ENCODE results near the gene ATG4A.

DNA sequence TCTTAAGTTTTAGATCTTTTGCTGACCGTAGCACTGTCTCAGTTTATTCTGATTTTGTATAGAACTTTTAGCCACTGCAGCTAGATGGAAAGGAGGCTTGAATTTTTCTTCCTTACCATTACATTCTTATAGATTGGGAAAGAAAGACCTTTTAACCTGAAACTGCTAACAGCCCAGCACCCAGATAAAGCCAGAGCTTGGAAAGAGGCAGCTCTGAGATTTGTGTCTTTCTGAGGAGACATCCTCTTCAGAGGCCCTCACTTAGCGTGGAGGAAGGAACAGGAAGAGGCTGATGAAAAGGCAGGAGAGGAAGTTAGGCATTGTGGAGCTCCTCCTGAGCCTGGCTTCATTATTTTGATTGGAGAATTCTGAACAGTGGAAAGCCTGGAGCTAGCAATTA is 35.1 kb downstream of the ATG4A start:
- no peak for TF ChIP-seq TAF1 (IDR thresholded peaks at IDR 0.05; ENCODE audit: borderline replicate concordance, low read depth, low read length)
- TF ChIP-seq CTCF (IDR thresholded peaks at IDR 0.05), result no peak
- TF ChIP-seq SMC3 (IDR thresholded peaks at IDR 0.05; ENCODE audit: low read depth, low read length), result no peak
- no peak for TF ChIP-seq TCF12 (IDR thresholded peaks at IDR 0.05)
- TF ChIP-seq POLR2AphosphoS5 (IDR thresholded peaks at IDR 0.05; ENCODE audit: low read depth, low read length), result no peak
